GM19240 (cell line): ENCODE data around the gene TLN1.

Experiments used
- DNase-seq: peaks from one replicate; pipeline ENCODE4 v3.0.0; 2011; ENCODE audit warnings: low spot score; ENCODE audit not compliant: insufficient read length

TLN1 gene

DNA sequence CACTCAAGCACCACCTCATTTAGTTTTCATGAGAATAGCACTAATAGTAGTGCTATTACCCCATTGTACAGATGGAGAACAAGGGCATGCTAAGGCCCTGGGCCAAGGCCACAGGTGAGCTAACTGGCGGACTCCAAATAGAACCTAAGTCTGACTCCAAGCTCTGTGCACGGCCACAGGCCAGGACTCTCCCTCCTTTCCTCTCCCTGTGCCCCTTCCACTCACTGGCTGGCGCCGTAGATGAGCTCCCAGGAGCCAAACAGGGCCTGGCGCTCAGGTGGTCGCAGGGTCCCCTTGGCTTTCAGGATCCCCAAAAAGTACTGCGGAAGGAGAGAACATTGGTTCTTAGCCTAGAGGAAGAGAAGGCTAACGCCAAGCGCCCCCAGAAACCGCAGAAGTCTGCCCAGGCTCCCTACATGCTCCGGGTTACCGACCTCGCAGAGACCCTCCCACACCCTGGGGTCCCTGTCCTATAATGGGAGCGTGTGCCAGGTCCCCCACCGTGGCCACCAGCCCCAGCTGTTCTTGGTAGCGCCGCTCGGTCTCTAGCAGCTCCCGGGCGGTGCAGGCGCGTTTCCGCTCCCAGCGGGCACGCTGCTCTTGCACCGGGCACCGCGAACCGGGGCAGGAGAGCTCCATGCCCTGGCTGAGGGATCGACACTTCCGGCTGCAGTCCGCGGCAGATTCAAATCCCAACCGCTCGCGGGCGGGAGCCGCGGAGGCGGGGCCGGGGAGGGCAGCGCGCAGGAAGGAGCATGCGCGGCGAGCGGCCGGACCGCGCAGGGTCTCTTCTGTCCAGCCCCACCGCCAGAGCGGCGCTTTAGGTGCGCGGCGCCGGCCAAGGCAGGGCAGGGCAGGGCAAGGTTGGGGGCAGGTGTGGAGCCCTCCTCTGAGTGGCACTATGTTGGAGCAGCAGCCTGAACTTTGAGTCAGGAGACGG lies 67.2 kb downstream of the TLN1 start, which contains the start of gene ARHGEF39:
Gene ARHGEF39 (minus strand): TSS at position 665 of the 940 bp plus-strand sequence. CDS start 26 bp downstream, at position 639.
- peak; percentile 83 for DNase-seq

GRCh38 chr9:35662437-35662836 lies 69.6 kb downstream of the TLN1 start:
- no peak for DNase-seq

DNA sequence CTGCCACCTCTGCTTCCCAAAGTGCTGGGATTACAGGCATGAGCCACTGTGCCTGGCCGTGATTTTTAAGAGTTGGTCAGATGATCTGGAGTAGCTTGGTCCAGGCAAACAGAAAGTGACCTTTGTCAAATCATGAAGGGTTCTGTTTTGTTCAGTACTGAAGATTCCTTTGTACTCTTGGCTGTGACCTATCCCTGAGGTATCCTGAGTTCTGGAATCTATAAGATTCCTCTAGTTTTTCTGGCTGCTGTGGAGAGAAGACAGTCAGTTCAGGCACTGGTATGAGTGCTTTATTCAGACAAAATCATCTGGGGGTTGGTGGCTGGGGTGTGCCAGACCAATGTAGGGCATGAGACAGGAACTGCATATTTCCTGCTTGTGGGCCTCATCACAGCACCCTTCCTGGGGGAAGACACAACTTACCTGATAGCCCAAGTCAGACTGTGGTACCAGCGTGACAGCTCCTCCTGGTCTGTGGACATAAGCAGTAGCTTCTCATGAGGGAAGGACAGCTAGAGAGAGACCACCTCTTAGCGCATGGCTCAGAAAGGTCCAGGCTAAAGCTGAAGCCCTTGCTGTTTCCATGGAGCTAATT lies 70.1 kb downstream of the TLN1 start:
- no peak for DNase-seq

DNA sequence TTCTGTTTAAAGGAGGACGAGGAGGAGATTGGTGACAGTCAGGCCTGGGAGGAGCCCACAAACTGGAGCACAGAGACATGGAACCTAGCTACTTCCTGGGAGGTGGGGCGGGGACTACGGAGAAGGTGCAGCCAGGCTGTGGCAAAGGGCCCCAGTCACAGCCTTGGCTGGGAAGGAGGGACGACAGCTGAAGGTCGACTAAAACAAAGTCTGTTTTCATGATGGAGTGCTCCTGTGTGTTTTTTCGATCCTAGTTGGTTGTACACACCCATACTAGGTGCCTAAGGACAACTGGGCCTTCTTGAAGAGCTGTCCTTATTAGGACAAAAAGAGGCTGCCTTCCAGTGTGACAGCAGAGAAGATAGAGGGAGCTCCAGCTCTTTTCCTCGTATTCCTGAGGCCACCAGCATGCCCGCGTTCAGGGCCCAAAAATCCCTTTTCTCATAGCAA lies 71.0 kb downstream of the TLN1 start:
- no peak for DNase-seq

DNA sequence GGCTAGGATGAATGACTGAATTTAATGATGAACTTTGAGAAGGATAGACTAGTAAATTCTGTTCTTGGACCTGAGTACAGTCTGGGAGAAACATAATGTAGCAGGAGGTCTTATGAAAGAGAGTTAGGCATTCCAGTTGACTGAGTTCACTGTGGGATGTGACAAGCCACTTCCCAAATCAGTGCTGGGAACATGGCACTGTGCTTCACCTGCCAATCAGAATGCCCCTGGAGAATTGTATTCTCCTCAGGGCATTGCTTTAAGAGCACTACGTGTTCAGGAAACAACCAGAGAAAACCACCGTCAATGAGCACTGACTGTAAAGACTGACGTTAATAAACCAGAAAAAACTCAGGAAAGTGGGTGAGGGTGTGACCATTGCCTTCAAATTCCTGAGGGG lies 72.7 kb downstream of the TLN1 start:
- no peak for DNase-seq

- no peak for DNase-seq
Observed at GRCh38 chr9:35658968-35659220, 73.1 kb downstream of the TLN1 start.

DNA sequence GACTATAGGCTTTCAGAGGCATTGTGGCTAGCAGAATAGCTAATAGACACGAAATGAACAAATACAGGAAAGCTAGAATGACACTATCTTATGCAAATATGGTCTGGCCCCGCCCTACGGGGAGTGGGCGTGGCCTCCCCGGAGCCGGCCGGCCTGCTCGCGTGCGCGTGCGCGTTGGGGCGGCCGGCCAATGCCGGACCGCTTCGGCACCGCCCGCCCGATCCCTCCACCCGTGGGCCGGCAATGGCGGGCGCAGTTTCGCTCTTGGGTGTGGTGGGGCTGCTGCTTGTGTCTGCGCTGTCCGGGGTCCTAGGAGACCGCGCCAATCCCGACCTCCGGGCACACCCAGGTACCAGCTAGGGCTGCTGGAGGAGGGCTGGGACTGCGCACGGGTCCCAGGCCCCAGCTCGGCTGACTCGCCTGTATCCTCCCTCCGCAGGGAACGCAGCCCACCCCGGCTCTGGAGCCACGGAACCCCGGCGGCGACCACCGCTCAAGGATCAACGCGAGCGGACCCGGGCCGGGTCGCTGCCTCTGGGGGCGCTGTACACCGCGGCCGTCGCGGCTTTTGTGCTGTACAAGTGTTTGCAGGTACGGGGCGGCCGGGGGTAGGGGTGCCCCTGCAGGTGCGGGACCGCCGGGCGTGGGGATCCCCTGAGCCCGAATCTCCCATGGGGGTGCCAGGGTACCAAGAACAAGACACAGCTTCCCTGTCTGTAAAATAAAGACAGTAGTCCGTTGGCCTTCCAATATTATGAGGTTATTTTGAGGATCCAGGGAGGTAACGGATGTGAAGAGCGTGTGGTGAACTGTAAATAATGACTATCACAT lies 73.6 kb downstream of the TLN1 start, which contains the start of gene CCDC107:
Gene CCDC107 (plus strand): TSS at position 156 of the 831 bp plus-strand sequence. CDS start 88 bp downstream, at position 244.
- peak; percentile 70 for DNase-seq

- DNase-seq, result peak; percentile 85
Observed at GRCh38 chr9:35657546-35658136, 74.4 kb downstream of the TLN1 start, which contains the start of gene RMRP. Gene RMRP, minus strand, starts transcription at chr9:35658019.

GRCh38 chr9:35656831-35657545 lies 75.0 kb downstream of the TLN1 start:
- DNase-seq, result no peak

DNA sequence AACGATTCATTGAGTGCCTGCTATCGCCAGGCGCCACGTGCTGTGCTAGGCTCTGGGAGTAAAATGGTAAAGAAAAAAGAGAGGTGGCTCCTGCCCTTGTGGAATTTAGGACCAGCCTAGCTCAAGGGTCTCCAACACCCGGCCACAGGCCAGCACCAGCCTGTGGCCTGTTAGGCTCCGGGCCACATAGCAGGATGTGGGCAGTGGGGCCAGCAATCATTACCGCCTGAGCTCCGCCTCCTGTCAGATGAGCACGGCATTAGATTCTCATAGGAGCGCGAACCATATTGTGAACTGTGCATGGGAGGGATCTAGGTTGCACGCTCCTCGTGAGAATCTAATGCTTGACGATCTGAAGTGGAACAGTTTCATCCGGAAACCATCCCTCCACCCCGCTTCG lies 75.6 kb downstream of the TLN1 start:
- DNase-seq, result no peak

DNA sequence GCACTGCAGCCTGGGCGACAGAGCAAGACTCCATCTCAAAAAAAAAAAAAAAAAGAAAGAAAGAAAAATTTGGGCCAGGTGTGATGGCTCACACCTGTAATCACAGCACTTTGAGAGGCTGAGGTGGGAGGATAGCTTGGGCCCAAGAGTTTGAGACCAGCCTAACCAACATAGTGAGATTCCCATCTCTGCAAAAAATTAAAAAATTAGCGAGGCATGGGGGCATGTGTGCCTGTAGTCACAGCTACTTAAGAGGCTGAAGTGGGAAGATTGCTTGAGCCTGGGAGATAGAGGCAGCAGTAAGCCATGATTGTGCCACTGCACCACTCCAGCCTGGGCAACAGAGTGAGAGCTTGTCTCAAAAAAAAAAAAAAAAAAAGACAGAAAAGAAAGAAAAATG lies 78.4 kb downstream of the TLN1 start:
- no peak for DNase-seq

GRCh38 chr9:35652829-35653209 lies 79.2 kb downstream of the TLN1 start:
- no peak for DNase-seq

GRCh38 chr9:35651956-35652828 lies 79.8 kb downstream of the TLN1 start:
- DNase-seq, result no peak

DNA sequence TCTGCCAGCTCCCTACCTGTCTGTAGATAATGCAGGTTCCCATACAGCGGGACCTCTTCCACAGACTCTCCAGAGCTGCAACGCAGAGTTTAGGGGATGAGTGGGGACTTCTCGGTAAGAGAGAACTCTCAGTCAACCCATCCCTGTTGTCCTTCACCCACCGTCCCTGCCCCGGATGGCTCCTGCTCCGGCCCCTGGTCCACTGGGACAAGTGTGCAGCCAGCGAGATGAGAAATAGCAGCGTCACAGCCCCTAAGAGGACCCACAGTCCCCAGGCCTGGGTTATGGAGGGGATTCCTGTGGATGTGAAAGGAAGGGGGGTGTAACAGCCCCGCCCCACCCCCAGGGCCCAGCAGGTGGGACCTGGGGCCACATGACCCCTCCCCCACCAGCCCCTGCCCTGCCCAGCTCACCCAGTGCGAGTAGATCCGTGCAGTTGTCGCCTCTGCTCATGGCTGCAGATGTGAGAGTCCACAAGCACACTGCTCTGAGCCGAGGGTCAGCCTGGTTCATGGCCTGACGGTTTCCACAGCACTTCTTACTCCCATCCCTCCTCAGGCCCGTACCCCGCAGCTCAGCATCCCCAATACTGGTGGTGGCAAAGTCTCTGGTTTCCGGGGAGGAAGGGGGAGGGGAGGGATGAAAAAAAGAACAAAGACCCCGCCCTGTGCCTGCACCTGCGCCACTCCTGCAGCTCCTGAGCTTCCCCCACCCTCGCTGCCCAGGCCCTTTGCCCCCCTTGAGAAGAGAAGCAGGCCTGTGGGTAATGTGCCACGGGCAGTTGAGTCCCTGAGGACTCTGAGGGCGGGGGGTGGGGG lies 81.4 kb downstream of the TLN1 start, which contains the start of gene SIT1:
Gene SIT1 (minus strand): TSS at position 591 of the 818 bp plus-strand sequence. CDS start 78 bp downstream, at position 513.
- no peak for DNase-seq

DNA sequence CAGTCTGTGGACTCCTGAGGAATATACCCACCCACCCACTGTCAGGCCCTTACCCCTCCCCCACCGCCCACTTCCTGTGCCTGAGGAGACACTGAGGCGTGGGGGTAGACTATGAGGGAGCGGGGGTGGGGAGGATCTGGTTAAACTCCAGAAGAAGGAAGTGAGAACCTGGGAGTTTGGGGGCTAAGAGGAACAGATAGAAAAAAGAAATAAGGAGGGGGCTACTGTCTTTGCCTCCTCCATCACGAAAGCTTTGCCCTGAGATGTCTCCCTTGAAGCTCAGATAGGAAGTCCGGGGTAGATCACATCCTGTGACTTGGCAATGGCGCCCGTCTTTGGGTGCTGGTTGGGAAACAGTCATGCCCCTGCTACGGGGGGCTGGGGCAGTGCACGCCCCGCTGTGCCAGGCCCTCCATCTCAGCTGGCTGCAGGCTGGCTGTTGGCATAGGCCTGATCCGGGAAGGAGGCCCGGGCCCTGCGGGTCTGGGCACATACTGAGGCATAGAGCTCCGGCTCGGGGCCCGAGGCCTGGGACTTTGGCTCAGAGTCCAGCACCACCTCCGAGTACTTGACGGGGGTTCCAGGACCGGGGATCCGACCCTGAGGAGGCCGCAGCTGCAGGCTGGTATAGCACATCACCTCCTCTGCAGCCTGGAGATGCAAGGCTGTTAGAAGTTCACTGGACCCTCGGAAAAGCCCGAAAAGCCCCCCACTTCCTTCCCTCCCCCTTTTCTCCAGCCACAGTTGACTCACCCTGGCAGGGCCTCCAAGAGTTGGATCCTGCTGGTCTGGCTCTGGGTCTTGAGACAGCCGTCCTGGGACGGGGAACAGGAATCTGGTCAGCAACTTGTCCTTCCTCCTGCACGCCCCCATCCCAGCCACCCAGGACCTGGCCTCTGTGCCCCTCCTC lies 82.3 kb downstream of the TLN1 start:
- DNase-seq, result no peak
